ENCODE measurements around the gene SLC22A2. TPM values are rescaled to one million over a fixed set of nuclear protein-coding genes. Genes with fewer than 3 reads are reported as not detected.

The SLC22A2 gene
- total RNA-seq, 2 donors from 2014 or later: not detected

- TF ChIP-seq, protein P1, sequence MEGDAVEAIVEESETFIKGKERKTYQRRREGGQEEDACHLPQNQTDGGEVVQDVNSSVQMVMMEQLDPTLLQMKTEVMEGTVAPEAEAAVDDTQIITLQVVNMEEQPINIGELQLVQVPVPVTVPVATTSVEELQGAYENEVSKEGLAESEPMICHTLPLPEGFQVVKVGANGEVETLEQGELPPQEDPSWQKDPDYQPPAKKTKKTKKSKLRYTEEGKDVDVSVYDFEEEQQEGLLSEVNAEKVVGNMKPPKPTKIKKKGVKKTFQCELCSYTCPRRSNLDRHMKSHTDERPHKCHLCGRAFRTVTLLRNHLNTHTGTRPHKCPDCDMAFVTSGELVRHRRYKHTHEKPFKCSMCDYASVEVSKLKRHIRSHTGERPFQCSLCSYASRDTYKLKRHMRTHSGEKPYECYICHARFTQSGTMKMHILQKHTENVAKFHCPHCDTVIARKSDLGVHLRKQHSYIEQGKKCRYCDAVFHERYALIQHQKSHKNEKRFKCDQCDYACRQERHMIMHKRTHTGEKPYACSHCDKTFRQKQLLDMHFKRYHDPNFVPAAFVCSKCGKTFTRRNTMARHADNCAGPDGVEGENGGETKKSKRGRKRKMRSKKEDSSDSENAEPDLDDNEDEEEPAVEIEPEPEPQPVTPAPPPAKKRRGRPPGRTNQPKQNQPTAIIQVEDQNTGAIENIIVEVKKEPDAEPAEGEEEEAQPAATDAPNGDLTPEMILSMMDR (IDR thresholded peaks at IDR 0.05): no peak
- H3K27ac ChIP-seq: no peak overlapping the region
- no peaks in the 10 kb centered on the region for H3K27me3 ChIP-seq
- DNase-seq (ENCODE audit: low spot score): no peak
- no peaks in the 10 kb centered on the region for H3K9me3 ChIP-seq
- H3K36me3 ChIP-seq: no peaks in the 10 kb centered on the region
- H3K4me3 ChIP-seq: no peak overlapping the region
- H3K4me1 ChIP-seq: no peaks in the 10 kb centered on the region
Measured at GRCh38 chr6:160173806-160174527, 84.7 kb downstream of the SLC22A2 start.

DNA sequence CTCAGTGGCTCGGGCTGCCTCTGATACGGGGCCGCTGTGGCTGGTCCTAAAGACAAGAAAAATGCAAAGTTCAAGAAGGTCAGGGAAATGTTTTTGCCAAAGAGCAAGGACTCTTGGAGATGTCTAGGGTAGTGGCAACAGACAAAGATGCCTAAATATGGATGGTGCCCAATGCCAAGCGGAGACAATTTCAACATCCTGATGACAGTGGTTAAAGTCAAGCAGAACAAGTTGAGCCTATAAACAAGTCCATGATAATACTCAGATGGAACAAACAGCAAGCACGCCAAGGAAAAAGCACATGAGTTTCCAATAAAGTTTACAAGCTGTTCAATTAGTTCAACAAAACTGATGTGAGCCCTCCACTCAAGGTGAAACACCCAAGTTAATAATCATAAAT lies 85.9 kb downstream of the SLC22A2 start:
- no peaks in the 10 kb centered on the region for H3K4me1 ChIP-seq
- H3K4me3 ChIP-seq: no peak overlapping the region
- no peaks in the 10 kb centered on the region for H3K36me3 ChIP-seq
- DNase-seq (ENCODE audit: low spot score): no peak
- no peak overlapping the region for H3K27ac ChIP-seq
- H3K9me3 ChIP-seq: no peaks in the 10 kb centered on the region
- H3K27me3 ChIP-seq: no peaks in the 10 kb centered on the region
- TF ChIP-seq, protein P1 (IDR thresholded peaks at IDR 0.05): no peak

DNA sequence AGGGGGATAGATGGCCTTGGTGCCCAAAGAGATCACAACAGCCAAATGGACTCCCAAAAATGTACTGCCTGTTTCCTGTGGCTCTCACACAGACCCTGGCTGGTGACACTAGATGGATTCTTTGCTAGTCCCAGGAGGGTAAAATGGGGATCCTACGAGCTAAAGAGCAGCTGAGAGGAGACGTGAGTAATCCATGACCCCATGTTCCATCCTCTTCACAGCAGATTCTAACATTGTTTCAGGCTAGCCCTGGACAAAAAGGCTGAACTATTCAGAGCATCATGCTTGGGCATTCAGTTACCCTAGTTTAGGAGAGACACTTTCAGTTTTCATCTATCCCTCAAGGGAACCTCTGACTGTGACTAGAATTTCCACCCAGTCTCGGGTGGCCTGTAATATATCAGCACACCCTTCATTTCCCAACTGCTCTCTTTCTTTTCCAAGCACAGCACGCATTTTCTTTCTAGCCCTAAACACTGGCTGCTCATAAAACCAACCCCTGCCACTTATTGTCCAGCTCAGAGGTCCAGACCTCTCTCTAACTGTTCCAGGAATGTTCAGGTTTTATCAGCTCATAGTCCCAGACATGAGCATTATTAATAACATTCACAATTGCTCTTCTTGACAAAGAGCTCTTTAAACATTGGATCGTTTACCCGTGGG lies 88.5 kb downstream of the SLC22A2 start:
- no peak overlapping the region for H3K4me3 ChIP-seq
- H3K4me1 ChIP-seq: no peaks in the 10 kb centered on the region
- H3K36me3 ChIP-seq: no peaks in the 10 kb centered on the region
- H3K9me3 ChIP-seq: no peaks in the 10 kb centered on the region
- TF ChIP-seq, protein P1 (IDR thresholded peaks at IDR 0.05): no peak
- H3K27me3 ChIP-seq: no peaks in the 10 kb centered on the region
- no peak for DNase-seq (ENCODE audit: low spot score)
- H3K27ac ChIP-seq: no peak overlapping the region

- no peaks in the 10 kb centered on the region for H3K36me3 ChIP-seq
- no peak for DNase-seq (ENCODE audit: low spot score)
- no peak overlapping the region for H3K27ac ChIP-seq
- no peaks in the 10 kb centered on the region for H3K4me1 ChIP-seq
- TF ChIP-seq, protein P1 (IDR thresholded peaks at IDR 0.05): no peak
- H3K4me3 ChIP-seq: no peak overlapping the region
- no peaks in the 10 kb centered on the region for H3K27me3 ChIP-seq
- H3K9me3 ChIP-seq: no peaks in the 10 kb centered on the region
Measured at GRCh38 chr6:160167604-160168399, 90.8 kb downstream of the SLC22A2 start.

Other genes with a start within 250 kb of the SLC22A2 start
- not detected for gene SLC22A1, start 137.0 kb downstream of the SLC22A2 start, total RNA-seq
- gene SLC22A3, start 89.6 kb upstream of the SLC22A2 start, total RNA-seq: under 1 TPM; 0.35 to 0.48 TPM

All from right atrium auricular region (tissue), 2 donors.